MM.1S (cell line): Measurements from ENCODE around the gene ITGB2.

Experiments
- EZH2 ChIP-seq: fragments of 300-600 bp; sonication (generic); optimal IDR thresholded peaks from 2 replicates; pipeline ENCODE3; 2017; ENCODE audit warnings: low read depth, mild to moderate bottlenecking, antibody characterized with exemption, low read length, mixed read lengths
- EZH2phosphoT487 ChIP-seq: fragments of 300-600 bp; sonication (generic); IDR thresholded peaks from 2 replicates; pipeline ENCODE4 v1.6.1; 2018; ENCODE audit warnings: antibody characterized with exemption, low read length
- TF ChIP-seq, protein P1 (sequence below): fragments of 300-600 bp; sonication (generic); IDR thresholded peaks from 2 replicates; pipeline ENCODE4 v1.5.1; 2016; ENCODE audit warnings: antibody characterized with exemption, low read length, mixed read lengths

DNA sequence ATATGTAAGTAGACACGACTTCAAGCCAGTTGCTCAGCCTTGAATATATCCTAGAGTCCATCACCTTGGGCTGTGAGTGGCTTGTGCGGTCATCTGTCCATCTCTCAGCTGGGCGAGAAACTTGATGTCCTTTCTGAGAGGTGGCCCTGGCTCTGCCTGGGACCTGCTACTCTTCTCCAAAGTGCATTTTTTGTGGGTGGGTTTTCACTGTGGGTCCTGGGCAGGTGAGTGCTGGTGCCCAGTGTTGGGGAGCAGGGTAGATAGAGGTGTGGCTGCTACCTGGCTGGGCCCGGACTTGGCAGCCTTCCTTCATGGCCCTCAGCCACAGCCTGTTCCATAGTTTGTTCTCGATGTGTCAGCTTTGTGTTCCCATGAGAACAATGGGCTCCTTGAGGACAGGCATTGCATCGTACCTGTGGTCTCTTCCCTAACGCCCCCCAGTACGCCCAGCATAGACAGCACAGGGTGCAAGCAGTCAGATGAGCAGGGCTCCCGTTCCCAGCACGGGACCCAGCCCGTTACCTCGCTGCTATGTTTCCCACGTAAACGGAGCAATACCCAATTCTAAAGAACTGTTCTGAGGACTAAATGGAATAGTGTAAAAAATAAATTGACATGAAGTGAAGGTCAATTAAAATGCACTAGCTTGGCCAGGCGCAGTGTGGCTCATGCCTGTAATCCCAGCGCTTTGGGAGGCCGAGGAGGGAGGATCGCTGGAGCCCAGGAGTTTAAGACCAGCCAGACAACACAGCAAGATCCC is 18.3 kb upstream of the ITGB2 start:
- TF ChIP-seq, protein P1, sequence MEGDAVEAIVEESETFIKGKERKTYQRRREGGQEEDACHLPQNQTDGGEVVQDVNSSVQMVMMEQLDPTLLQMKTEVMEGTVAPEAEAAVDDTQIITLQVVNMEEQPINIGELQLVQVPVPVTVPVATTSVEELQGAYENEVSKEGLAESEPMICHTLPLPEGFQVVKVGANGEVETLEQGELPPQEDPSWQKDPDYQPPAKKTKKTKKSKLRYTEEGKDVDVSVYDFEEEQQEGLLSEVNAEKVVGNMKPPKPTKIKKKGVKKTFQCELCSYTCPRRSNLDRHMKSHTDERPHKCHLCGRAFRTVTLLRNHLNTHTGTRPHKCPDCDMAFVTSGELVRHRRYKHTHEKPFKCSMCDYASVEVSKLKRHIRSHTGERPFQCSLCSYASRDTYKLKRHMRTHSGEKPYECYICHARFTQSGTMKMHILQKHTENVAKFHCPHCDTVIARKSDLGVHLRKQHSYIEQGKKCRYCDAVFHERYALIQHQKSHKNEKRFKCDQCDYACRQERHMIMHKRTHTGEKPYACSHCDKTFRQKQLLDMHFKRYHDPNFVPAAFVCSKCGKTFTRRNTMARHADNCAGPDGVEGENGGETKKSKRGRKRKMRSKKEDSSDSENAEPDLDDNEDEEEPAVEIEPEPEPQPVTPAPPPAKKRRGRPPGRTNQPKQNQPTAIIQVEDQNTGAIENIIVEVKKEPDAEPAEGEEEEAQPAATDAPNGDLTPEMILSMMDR, result no peak
- TF ChIP-seq EZH2, result no peak
- no peak for TF ChIP-seq EZH2phosphoT487
